Measurements from ENCODE around the gene GRSF1.

GRCh38 chr4:70808151-70808550, 31.5 kb downstream of the GRSF1 start:
- TF ChIP-seq RCOR1 (IDR thresholded peaks at IDR 0.05; ENCODE audit: low read length): no peak
- TF ChIP-seq POLR2AphosphoS5 (IDR thresholded peaks at IDR 0.05; ENCODE audit: low read depth, low read length): no peak
- no peak for TF ChIP-seq USF1 (IDR thresholded peaks at IDR 0.05; ENCODE audit: borderline replicate concordance, low read depth)
- no peak for TF ChIP-seq JUND (IDR thresholded peaks at IDR 0.05)

Measured in SK-N-SH (cell line).